GM21447 (cell line): ENCODE results near the gene SH3BP4.

Experiments
- ATAC-seq: cut with Tn5 transposase; IDR thresholded peaks from one replicate; pipeline ENCODE4 v1.9.1; 2021; ENCODE audit not compliant: unreplicated experiment

Gene SH3BP4

DNA sequence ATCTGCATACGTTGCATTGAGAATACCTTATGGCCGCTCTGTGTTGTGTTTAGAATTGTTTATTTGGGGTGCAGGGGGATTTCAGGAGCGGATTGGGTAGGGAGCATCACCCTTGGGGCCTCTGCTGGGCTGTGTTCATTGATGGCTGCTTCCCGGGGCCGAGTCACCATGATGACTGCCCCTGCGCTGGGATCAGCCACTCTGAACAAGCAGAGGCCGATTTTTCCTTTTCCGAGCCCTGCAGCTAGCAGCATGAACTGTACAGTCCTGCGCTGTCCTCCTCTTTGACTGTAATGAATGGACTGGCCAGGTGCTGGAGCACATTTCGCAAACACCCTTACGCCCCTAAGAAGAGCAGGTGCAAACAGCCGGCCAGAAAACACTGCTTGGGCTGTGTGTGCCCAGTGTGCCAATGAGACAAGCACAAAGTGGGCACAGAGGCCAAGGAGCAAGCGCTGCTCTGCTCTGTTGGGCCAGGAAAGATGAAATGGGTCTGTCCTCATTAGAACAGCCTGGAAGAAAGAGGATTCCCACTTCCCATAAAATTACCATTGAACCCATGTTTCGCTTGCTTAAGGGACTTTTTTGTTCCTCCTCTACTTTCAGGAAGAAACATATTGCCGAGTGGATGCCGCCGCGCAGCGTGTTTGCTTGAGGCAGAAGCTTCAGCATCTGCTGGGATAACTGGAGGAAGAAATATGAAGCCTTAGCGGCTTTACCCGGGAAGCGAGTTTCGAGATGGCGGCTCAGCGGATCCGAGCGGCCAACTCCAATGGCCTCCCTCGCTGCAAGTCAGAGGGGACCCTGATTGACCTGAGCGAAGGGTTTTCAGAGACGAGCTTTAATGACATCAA lies 82.7 kb downstream of the SH3BP4 start:
- ATAC-seq = no peak

DNA sequence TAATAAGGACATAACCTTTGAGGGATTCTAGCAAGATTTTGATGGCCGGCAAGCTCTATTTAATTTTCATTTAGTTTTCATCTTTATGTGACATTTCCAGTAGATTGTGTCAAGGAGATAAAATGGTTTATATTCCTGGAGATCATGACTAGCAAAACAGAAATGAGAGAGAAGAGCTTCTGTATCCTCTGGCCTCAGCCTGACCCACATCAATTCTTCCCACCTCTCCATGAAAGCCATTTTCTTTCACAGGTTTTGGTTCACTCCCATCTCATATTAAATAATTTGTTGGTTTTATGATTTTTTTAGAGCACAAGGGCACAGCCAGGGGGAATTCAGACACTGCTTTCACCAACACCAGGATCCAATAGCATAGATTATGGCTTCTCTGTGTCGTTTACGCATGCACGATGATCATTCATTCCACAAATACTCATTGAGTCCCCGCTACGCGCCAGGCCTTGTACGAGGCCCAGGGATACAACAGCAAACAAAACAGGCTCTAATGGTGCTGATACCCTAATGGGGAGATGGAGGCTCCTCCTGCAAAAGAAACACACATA lies 85.9 kb downstream of the SH3BP4 start:
- ATAC-seq = no peak

DNA sequence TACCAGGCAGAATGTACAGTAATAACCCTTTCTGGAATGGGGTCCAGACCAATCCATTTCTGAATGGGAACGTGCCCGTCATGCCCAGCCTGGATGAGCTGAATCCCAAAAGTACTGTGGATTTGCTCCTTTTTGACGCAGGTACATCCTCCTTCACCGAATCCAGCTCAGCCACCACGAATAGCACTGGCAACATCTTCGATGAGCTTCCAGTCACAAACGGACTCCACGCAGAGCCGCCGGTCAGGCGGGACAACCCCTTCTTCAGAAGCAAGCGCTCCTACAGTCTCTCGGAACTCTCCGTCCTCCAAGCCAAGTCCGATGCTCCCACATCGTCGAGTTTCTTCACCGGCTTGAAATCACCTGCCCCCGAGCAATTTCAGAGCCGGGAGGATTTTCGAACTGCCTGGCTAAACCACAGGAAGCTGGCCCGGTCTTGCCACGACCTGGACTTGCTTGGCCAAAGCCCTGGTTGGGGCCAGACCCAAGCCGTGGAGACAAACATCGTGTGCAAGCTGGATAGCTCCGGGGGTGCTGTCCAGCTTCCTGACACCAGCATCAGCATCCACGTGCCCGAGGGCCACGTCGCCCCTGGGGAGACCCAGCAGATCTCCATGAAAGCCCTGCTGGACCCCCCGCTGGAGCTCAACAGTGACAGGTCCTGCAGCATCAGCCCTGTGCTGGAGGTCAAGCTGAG lies 89.6 kb downstream of the SH3BP4 start:
- no peak for ATAC-seq

DNA sequence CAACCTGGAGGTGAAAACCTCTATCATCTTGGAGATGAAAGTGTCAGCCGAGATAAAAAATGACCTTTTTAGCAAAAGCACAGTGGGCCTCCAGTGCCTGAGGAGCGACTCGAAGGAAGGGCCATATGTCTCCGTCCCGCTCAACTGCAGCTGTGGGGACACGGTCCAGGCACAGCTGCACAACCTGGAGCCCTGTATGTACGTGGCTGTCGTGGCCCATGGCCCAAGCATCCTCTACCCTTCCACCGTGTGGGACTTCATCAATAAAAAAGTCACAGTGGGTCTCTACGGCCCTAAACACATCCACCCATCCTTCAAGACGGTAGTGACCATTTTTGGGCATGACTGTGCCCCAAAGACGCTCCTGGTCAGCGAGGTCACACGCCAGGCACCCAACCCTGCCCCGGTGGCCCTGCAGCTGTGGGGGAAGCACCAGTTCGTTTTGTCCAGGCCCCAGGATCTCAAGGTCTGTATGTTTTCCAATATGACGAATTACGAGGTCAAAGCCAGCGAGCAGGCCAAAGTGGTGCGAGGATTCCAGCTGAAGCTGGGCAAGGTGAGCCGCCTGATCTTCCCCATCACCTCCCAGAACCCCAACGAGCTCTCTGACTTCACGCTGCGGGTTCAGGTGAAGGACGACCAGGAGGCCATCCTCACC lies 90.2 kb downstream of the SH3BP4 start:
- no peak for ATAC-seq

DNA sequence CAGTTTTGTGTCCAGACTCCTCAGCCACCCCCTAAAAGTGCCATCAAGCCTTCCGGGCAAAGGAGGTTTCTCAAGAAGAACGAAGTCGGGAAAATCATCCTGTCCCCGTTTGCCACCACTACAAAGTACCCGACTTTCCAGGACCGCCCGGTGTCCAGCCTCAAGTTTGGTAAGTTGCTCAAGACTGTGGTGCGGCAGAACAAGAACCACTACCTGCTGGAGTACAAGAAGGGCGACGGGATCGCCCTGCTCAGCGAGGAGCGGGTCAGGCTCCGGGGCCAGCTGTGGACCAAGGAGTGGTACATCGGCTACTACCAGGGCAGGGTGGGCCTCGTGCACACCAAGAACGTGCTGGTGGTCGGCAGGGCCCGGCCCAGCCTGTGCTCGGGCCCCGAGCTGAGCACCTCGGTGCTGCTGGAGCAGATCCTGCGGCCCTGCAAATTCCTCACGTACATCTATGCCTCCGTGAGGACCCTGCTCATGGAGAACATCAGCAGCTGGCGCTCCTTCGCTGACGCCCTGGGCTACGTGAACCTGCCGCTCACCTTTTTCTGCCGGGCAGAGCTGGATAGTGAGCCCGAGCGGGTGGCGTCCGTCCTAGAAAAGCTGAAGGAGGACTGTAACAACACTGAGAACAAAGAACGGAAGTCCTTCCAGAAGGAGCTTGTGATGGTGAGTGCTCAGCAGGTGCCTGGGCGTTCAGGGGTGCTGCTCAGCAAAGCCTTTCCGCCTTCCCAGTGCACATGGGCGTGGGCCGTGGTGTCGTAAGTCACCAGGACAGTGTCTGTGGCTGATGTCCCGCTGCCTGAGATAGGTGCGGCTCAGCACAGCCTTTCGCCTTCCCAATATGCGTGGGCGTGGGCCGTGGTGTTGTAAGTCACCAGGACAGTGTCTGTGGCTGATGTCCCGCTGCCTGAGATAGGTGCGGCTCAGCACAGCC lies 91.0 kb downstream of the SH3BP4 start:
- ATAC-seq = no peak

DNA sequence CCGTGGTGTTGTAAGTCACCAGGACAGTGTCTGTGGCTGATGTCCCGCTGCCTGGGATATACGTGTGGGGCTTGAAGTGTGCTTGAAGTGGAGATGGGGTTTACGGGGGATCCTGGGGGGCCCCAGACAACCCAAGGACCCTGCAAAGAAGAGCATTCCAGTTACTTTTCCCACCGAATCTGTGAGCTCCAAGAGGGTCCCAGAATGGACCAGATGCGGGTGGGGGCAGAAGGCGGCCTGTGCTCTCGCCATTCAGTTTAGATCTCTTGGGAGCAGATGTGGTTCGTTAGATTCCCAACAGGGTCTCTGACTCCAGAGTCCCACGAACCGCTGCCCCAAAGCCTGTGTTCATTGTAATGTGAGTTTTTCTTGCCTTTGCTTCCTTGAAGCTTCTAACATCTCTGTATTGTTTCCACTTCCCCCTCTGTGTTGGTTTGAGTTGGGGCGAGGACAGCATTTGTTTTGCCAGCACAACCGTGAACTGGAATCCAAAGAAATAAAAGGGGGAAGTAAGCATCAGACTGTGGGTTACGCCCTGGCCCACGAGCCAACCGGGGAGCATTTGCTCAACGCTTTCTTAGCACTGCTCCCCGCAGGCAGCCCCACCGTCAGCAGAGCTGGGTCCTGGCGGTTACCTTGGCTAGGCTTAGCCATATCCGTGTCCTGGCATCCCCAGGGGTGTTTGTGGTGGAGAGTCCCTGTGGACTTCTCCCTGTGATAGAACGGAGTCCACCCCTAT lies 92.1 kb downstream of the SH3BP4 start:
- ATAC-seq = no peak

DNA sequence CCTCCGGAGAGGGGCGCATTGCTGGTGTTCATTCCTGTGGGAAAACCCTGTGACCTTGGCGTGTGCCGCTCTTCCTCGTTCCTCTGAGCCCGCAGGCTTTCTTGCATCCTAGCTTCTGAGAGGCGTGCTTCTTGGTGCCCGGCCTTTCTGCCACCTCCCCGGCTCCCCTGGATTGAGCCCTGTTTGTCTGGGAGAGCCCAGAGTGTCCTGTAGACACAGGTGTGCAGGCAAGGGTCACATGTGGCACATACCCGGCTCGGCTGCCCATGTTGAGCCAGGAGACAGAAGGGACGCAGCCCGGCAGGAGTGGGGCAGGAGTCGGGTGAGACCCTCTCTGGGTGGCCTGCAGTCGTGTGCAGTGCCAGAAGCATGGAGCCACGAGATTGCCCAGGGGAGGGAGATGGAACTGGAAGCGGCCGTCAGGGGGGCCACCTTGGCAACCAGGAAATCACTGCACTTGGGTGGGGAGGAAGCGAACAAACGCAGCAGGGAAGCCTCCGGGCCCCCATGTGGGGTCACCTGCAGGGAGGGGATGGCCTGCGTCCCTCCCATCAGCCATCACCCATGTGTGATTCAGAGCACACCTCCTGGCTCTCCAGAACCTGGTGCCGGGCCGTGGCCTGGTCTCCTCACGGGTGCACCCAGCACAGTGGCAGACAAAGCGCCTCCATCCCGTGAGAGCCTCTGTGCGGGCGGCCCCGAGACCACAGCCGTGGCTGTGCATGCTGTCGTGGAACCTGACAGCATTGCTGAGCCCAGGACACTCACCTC lies 92.9 kb downstream of the SH3BP4 start:
- no peak for ATAC-seq

DNA sequence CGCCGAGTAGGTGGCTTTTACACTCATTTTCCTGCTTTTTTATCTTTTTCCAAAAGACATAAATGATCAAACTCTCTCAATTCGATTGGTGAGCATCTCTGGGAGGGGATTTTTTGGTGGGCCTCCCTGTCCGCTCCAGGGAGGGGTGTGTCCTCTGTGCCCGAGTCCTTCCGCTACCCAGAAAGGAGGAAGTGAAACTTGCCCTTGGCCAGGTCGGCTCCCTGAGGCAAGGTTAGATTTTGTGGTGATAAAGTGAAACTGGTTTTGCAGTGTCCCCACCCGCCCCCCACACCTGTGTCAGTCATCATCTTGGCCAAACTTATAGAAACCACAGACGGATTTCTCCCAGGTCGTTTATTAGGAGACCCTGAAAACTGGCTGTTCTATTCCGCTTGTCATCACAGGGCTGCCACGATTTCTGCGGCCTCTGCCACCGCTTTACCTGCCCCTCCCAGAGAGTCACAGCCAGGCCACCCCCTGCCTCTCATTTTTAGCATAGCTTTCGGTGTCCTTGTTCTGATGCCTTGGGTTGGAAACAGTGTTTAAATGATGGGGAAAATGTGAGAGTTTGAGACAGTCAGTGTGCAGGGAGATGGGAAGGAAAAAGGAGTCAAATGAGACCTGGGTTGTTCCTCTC lies 93.6 kb downstream of the SH3BP4 start:
- peak; percentile 66 for ATAC-seq

DNA sequence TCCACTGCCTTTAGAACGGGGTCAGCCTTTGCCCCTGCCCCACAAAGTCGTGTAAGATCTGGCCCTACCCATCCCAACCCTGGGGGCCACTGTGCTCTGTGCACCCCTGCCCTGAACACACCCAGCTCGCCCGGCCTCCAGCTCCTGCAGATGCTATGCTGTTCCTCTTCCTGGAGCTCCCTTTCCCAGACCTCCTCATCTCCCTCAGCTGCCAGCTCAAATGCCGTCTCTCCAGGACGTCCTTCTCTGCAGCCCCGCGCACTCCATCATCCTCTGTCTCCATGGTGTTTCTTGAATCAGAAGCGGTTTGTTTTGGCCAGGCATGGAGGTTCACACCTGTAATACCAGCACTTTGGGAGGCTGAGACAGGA lies 94.1 kb downstream of the SH3BP4 start:
- no peak for ATAC-seq

DNA sequence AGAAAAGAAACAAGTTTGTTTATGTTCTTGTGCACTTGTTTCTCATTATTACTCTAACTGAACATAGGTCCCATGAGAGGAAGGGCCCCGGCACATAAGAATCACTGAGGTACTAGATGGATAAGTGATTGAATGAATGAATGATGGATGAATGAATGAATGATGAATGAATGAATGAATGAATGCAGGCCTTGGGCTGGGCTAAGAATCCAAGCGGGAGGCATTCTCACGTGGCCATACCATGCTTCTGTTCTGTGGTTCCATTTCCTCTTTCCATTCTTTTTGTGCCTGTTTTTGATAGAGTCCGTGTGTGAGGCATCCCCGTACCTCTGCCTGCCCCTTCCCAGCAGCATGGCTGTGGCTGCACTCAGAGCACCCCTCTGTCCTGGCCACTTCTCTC lies 94.8 kb downstream of the SH3BP4 start:
- ATAC-seq = no peak

DNA sequence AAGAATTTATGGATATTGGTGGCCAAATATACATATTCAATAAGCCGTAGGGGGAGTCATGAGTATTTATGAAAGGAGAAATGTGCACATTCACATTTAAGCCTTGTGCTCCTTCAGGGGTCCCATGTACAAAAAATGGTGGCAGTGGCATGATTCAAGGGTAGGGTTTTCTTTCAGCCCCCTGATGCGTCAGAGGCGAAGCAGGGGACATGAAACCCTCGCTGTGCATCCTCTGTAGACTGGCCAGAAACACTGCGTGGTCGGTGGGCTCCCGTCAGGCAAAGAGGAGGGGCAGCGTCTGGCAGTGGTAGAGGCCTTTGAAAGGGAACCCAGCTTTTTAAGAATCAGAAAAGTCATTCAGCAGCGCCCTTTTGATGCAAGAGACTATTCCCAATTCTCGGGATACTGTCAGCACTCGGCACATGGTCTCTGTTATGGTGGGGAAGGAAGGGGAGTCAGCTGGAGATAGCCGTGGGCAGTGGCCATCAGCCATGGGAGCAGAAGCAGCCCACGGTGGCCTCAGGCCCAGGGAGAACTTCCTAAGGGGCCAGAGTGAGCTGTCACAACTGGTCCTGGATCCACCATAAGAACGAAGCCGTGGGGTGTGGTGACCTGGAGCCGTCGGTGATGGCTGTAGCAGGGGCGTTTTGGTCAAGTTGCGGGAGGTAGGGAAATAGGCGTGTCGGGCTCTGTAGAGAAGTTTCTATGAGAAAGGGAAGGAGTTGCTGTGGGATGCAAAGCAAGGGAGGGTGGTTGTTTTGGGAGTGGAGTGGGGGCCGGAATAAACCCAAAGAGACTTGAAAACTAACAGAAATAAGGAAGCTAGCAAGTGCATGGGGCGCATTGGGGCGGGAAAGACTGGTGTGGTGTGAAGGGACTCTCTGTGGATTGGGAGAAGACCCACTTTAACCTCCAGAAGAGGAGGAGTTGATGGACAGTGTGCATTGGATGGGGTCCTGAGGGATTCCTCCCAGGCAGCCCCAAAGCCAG lies 95.6 kb downstream of the SH3BP4 start:
- ATAC-seq = no peak

DNA sequence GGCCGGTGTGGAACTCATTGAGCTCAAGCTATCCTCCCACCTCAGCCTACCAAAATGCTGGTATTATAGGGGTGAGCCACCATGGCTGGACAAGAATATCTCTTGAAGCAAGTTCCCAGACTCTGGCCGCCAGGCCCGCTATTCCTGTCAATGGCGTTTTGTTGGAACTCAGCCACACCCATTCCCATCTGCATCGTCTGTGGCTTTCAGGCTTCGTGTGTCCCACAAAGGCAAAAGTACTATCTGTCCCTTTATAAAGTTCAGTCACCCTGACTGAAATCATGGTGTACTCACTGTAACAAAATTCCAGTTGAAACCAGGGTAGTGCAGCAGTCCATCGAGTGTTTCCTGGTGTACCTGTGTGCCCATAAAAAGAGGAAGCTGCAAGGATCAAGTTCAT lies 96.7 kb downstream of the SH3BP4 start:
- ATAC-seq = no peak

DNA sequence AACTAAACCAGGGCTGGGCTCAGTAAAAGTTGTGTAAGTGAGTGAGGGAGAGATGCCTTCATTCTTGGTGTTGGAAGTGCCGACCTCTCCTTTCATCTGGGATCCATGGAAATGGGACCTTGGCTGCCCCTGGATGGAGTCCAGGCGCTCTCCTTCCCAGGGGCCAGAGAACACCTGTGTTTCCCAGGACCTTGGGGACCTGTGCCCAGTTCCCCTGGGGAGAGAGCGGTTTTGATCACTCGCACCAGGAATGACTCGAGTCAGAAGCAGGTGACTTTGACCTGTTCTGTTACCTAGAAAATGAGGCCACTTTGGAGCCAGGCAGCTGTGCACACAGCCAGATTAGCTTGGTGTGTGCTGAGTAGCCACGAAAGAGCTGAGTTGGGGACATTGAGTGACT lies 97.3 kb downstream of the SH3BP4 start:
- no peak for ATAC-seq

DNA sequence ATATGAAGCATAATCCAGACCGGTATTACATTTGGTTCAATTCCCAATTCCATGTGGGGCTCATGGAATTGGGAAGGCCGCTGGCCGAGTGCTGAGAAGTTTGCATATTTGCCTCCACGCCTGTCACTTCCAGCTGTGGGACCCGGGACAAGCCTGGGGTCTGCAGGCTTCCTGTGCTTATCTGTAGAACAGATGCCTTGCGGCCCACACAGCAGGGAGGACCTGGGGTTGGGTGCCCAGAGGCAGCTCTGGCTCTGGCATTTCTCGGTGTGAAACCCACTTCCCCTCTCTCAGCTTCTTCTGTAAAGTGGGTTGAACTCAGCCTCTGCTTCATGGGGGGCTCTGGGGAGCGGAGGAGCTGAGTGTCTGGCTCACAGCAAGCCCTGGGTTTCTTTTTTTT lies 97.9 kb downstream of the SH3BP4 start:
- ATAC-seq = no peak

DNA sequence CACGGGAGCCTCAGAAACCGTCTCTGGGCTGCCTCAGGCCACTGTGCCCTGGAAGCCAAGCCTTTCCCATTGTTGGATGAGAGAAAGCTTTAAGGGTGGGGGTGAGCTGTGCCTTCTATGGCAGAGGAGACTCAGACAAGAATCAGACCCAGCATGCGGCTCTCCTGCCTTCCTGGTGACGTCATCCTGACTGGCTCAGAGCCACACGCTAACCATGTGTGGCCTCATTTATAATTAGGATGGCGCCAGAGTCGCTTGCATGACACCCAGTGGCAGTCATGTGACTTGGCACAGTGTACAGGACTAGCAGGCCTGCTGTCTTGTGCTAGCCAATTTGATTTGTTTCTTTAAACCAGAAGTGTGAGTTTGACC lies 99.1 kb downstream of the SH3BP4 start:
- ATAC-seq = no peak

DNA sequence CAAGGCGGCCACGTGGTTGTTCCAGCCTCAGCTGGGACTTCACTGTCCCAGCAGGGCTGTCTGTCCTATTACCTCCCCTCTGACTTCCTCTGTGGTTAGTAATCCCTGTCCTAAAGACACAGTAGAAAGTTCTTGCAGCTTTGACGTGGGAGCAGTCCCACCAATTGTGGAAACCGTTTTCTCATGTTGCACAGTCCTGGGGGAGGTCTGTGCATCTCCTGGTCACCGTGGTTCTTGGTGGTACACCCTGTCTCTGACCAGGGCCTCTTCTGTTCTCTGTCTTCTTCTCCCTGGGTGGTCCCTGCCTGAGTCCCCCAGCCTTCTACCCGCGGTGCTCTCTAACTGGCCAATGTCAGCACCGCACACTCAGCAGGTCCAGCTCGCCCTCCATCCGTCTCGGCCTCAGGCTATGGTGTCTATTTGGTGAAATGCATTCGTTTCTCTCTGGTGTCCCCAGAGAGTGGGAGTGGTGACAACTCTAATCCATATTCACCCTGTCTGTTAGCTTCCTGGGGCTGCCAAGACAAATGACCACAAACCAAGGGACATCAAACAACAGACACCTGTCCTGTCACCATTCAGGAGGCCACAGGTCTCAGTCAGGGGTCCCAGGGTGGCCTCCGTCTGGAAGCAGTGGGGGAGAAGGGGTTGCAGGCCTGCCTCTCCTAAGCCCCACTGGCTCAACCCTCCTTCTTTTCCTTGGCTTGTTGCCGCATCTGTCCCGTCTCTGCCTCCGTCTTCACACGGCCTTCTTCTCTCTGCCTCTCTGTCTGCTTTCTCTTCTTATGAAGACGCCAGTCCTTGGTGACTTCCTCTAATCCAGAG lies 99.8 kb downstream of the SH3BP4 start:
- no peak for ATAC-seq
